ENCODE measurements around the gene INAFM2. TPM values are rescaled to one million over a fixed set of nuclear protein-coding genes. Genes with fewer than 3 reads are reported as not detected.
A peak's percentile ranks its signal among the peaks of the same experiment; 100 is the strongest.

Gene INAFM2
- total and polyA plus RNA-seq, 10 donors, result 7.4 to 29.6 (median 18.7) TPM

DNA sequence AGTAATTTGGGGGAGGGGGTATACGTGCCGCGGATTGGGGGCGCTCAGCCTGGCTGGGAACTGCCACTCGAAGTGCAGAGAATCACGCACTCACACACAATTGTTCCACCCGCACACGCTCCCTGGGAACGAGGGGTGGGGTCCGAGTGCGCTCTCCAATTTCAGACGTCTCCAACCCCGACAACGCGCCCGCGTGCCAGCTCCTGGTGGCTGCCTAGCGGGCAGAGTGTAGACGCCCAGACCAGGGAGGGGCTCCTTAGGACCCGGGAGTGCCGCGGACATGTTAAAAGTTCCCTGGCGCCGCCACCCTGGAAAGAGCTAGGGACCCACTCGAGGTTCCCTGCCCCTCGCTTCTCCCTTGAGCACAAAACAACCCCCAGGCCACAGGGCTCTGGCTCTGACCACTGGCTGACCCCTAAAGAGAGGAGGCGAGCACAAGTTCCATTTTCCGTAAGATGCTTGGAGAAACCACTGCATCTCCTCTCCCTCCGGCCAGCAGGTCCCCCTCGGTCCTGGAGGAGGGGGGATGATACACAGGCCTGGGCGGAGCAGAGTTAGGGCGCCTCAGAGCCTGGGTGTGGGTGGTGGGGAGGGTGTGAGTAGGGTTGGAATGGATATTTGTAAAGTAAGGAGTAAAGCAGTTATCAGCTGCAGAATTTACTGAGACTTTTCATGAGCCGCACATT, 39.7 kb upstream of the INAFM2 start:
- Histone ChIP-seq H3K9me3 (no peaks in the 10 kb centered on the region), H3K27me3 (replicated peaks in 1 of 7) (peaks cover 0 to 54% (median 45%) of the 10 kb centered on the region in 7 donors), H3K27ac (no peak overlapping the region), H3K4me1 (peaks cover 10 to 72% (median 34%) of the 10 kb centered on the region in 6 donors), H3K36me3 (peaks cover 0 to 28% (median 20%) of the 10 kb centered on the region in 6 donors), H3K4me3 (peak overlapping the region in 2 of 8 donors; percentile 61 to 79)
- TF ChIP-seq POLR2AphosphoS5 (IDR thresholded peaks at IDR 0.05) (peak in 2 of 3 donors; percentile 23 to 37), POLR2A (IDR thresholded peaks at IDR 0.05) (no peak)
- TF ChIP-seq, protein P1, sequence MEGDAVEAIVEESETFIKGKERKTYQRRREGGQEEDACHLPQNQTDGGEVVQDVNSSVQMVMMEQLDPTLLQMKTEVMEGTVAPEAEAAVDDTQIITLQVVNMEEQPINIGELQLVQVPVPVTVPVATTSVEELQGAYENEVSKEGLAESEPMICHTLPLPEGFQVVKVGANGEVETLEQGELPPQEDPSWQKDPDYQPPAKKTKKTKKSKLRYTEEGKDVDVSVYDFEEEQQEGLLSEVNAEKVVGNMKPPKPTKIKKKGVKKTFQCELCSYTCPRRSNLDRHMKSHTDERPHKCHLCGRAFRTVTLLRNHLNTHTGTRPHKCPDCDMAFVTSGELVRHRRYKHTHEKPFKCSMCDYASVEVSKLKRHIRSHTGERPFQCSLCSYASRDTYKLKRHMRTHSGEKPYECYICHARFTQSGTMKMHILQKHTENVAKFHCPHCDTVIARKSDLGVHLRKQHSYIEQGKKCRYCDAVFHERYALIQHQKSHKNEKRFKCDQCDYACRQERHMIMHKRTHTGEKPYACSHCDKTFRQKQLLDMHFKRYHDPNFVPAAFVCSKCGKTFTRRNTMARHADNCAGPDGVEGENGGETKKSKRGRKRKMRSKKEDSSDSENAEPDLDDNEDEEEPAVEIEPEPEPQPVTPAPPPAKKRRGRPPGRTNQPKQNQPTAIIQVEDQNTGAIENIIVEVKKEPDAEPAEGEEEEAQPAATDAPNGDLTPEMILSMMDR (IDR thresholded peaks at IDR 0.05 in 8 of 11, conservative IDR thresholded peaks at IDR 0.05 in 3 of 11), result no peak
- 34 to 56% (median 41%) methylated on average over 21 to 33 of the region's 33 CpGs for WGBS, 5 donors
- DNase-seq, result no peak
- intact Hi-C loops (cut with DNase I; ENCODE audit: low total_unique reads), result no loop called here

DNA sequence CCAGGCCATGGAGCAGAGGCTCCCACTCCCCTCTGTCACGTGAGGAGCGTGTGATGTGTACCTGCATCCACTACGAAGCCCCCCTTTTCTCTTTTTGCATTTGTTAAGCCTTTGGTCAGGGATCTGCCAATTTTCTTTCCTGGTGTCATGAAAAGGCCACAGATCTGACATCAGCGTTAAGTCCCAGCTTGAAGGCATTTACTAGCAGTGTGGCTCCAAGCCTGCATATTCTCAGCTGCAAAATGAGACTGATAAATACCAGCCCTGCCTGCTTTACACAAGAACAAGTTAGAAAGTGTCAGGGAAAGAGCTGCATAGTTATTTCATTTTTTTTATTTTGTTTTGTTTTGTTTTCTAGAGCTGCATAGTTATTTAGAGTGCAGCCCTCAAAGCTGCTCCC, 38.3 kb upstream of the INAFM2 start:
- Histone ChIP-seq H3K4me3 (no peak overlapping the region), H3K27me3 (replicated peaks in 1 of 7) (peaks cover 0 to 40% (median 38%) of the 10 kb centered on the region in 7 donors), H3K36me3 (peaks cover 0 to 42% (median 30%) of the 10 kb centered on the region in 6 donors), H3K27ac (peak overlapping the region in 1 of 8 donors; percentile 38), H3K9me3 (no peaks in the 10 kb centered on the region), H3K4me1 (peaks cover 10 to 58% (median 28%) of the 10 kb centered on the region in 6 donors)
- no peak for DNase-seq
- WGBS, 5 donors, result 73 to 95% (median 90%) methylated on average over 4 of the region's 4 CpGs
- TF ChIP-seq POLR2AphosphoS5 (IDR thresholded peaks at IDR 0.05) (no peak), POLR2A (IDR thresholded peaks at IDR 0.05) (no peak)
- TF ChIP-seq, protein P1 (IDR thresholded peaks at IDR 0.05 in 8 of 11, conservative IDR thresholded peaks at IDR 0.05 in 3 of 11), result no peak
- intact Hi-C loops (cut with DNase I; ENCODE audit: low total_unique reads), result no loop called here

DNA sequence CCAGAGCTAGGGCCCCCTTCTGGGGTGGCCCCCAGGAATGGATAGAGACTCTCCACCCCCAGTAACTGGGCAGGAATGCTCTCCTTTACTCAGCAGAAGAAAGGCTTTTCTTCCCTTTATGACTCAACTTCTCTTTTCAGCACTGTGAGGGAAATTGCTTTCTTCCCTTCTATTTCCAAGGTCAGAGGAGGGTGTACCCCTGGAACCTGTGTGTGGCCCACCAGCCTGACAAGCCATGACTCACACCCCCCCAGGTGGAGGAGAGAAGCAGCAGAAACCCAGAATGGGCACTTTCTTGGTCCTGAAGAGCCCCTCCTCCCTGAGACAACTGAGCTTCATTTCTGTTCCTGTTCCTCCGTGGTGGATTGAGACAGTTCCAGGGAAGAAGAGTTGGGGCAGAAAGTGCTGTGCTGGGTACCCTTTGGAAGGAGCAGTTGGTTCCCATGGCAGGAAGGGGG, 37.9 kb upstream of the INAFM2 start:
- TF ChIP-seq, protein P1 (IDR thresholded peaks at IDR 0.05 in 8 of 11, conservative IDR thresholded peaks at IDR 0.05 in 3 of 11), result no peak
- TF ChIP-seq POLR2A (IDR thresholded peaks at IDR 0.05), result no peak
- no peak for TF ChIP-seq POLR2AphosphoS5 (IDR thresholded peaks at IDR 0.05)
- Histone ChIP-seq H3K4me3 (no peak overlapping the region), H3K36me3 (peaks cover 0 to 47% (median 34%) of the 10 kb centered on the region in 6 donors), H3K4me1 (peaks cover 10 to 56% (median 25%) of the 10 kb centered on the region in 6 donors), H3K27me3 (replicated peaks in 1 of 7) (peaks cover 0 to 36% (median 33%) of the 10 kb centered on the region in 7 donors), H3K9me3 (no peaks in the 10 kb centered on the region), H3K27ac (peak overlapping the region in 2 of 8 donors; percentile 21 to 38)
- 25 to 48% (median 29%) methylated on average over 1 of the region's 1 CpG for WGBS, 5 donors
- no peak for DNase-seq
- intact Hi-C loops (cut with DNase I; ENCODE audit: low total_unique reads), result no loop called here

DNA sequence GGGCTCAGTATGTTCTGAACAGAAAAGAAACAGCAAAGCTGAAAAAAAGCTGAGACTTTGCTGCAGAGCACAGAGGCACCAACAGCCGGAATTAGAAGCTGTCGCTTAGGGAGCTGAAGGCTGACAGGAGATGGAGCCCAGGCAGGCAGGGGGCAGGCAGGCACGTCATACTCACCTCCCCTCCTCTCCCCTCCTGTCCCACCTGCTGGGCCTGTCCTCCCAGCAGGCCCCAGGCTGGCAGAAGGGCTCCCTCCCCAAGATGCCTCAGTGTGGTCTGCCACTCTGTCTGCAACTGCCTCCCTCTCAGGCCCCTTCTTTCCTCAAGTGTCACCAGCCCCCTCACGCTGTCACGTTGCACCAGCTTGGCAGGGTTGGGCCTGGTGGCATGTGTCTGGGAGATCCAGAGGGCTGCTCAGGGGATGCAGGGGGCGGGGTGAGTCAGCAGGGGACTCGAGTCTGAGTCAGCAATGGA, 37.4 kb upstream of the INAFM2 start:
- Histone ChIP-seq H3K9me3 (no peaks in the 10 kb centered on the region), H3K27ac (peak overlapping the region in 2 of 8 donors; percentile 21 to 38), H3K27me3 (replicated peaks in 1 of 7) (peaks cover 0 to 33% (median 28%) of the 10 kb centered on the region in 7 donors), H3K4me3 (no peak overlapping the region), H3K36me3 (peaks cover 0 to 52% (median 37%) of the 10 kb centered on the region in 6 donors), H3K4me1 (peaks cover 10 to 57% (median 26%) of the 10 kb centered on the region in 6 donors)
- no peak for DNase-seq
- WGBS, 5 donors, result 73 to 92% (median 78%) methylated on average over 7 of the region's 7 CpGs
- intact Hi-C loops (cut with DNase I; ENCODE audit: low total_unique reads), result no loop called here
- TF ChIP-seq, protein P1 (IDR thresholded peaks at IDR 0.05 in 8 of 11, conservative IDR thresholded peaks at IDR 0.05 in 3 of 11), result no peak
- no peak for TF ChIP-seq POLR2A (IDR thresholded peaks at IDR 0.05)
- TF ChIP-seq POLR2AphosphoS5 (IDR thresholded peaks at IDR 0.05), result no peak
